DMS79 (cell line): ENCODE results near the gene ARPC3.
"Not testable (repeated sequence)": the region's sequence is repeated elsewhere in the genome, so short reads cannot be mapped to it uniquely, and the experiment has no call there.

Experiments
- DNase-seq: peaks from one replicate; lab custom pipeline; 2025; lab: John Stamatoyannopoulos, UW

ARPC3 gene

DNA sequence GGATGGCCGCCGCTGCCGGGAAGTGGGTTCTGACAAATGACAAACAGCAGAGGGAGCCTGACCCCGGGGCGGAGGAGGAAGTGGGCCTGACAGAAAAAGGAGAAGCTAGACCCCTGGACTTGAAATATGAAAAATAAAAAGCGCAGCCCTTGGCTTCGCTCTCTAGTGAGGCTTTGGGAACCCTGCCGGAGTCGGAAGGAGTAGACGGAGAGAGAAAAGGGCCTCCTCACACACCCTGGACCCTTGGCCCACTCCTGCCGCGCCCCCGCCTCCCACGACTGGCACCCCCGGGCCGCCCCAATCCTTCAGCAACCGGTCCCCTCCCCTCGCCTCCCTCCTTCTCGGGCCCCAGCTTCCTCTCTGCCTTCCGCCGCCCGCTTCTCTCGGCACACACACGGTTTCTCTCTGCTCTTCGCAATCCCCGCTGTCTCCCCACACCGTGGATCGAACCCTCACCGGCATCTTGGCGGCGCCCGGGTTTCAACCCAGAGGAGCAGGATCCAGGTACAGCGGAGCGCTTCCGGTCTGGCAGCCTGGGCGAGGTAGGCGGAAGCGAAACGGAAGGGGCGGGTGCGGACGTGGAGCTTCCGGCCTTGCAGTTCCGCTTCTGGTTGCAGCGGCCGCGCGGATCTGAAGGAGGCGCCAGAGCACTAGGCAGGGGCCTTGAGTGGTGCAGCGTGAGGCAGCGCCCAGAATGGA lies at the start of gene ARPC3:
Gene ARPC3 (minus strand): TSS at position 539 of the 699 bp plus-strand sequence. CDS start 77 bp downstream, at position 462.
- peak; percentile 90 for DNase-seq

DNA sequence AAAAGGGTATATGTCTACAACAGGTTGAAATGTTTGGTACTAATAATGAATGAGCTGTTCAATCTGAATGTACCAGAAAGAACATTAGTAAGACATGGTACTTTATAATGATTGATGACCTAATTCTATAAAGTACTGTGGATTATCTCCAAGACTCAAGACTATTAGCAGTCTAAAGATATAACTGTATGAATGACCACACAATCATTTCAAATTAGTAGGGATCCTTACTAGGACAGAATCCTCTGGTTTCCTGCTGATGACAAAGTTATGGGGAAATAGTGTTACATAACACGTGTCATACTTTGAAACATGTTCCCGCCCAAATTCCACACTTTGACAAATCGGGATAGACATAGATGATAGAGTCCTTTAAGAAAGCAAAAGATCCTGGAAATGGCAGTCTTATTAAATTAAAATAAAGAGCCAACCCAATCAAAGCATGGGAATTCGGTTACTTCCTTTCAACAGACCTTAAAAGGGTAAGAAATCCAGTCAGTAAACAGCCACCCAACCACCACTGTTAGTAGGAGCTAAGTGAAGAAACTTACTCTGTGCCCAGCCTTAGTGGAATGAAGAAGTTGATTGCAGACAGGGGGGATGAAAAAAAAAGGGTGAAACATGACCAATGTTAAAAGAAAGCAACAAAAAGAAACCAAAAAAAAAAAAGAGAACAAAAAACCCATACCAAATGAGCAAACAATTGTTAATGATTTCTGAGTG lies 49.0 kb upstream of the ARPC3 start:
- DNase-seq, result no peak

DNA sequence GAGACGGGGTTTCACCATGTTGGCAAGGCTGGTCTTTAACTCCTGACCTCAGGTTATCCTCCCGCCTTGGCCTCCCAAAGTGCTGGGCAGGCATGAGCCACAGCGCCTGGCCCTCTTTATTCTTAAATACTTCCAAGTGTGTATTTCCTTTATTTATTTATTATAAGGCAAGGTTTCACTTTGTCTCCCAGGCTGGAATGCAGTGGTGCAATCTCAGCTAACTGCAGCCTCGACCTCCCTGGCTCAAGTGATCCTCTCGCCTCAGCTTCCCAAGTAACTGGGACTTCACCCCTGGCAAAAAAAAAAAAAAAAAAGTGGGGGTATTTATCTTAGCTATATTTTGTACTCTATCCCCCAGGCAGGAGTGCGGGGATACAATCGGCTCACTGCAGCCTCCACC lies 25.3 kb upstream of the ARPC3 start:
- DNase-seq, result no peak

- peak; percentile 97 for DNase-seq
Observed at GRCh38 chr12:110468214-110469048, 18.3 kb upstream of the ARPC3 start, which contains the start of the genes FAM216A and GPN3. Gene FAM216A (plus strand): TSS chr12:110468845. CDS start chr12:110468876, 31 bp downstream. Gene GPN3 (minus strand): TSS chr12:110468257. CDS start chr12:110468203, 54 bp downstream.

DNA sequence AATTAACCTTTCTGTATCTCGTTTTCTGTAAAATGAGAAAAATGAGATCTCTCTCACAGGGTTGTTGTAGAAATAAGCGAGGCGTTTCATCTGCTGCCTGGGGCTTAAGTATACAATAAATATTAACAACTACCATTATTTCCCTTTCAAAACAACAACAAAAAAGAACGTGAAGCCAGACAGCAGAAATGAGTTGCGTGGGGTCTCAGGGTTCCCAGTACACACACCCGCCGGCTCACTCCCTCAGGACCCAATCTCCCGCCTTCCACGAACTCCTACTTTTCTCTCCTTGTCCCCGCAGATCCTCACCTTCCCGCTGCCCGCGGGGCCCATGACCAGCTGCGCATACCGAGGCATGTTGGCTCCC lies 17.7 kb upstream of the ARPC3 start:
- DNase-seq, result no peak

DNA sequence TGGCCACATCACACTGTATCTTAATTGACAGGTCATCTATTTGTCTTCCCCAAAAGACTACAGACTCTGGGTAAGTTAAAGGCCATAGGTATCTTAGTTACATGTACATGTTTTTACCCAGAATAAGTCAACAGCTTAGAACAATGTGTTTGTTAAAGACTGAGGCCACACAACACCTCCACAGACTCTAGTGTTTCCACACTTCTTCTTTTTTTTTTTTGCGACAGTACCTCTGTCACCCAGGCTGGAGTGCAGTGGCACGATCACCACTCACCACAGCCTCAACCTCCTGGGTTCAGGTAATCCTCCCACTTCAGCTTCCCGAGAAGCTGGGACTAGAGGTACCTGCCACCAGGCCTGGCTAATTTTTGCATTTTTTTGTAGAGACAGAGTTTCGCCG lies 16.7 kb upstream of the ARPC3 start:
- no peak for DNase-seq

- not testable (repeated sequence) for DNase-seq
Observed at GRCh38 chr12:110465765-110466164, 15.6 kb upstream of the ARPC3 start.

GRCh38 chr12:110465024-110465423 lies 14.9 kb upstream of the ARPC3 start:
- DNase-seq, result no peak

DNA sequence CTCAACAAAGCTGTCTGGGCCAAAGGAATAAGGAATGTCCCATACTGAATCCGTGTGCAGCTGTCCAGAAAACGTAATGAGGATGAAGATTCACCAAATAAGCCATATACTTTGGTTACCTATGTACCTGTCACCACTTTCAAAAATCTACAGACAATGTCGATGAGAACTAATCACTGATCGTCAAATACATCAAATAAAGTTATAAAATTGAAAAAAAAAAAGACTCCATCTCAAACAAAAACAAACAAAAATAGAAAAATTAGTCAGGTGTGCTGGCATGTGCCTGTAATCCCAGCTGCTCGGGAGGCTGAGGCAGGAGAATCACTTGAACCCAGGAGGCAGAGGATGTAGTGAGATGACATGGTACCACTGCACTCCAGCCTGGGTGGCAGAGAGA lies 11.1 kb upstream of the ARPC3 start:
- not testable (repeated sequence) for DNase-seq

DNA sequence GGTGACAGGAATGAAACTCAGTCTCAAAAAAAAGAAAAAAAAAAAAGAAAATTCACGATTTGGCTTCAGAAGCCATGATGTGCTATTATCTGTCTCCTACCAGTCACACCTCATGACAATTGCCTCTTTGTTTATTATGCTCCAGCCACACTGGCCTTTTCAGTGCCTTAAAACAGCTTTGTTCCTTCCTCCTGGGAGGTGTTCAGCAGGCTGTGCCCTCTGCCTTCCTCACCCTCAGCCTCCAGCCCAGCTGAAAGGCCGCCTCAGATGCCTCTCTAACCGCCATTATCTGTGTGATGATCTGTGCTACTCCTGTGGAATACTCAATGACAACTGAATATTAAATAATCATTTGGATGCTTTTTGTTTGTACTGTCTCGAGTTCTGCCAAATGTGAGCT lies 8.6 kb upstream of the ARPC3 start:
- no peak for DNase-seq

DNA sequence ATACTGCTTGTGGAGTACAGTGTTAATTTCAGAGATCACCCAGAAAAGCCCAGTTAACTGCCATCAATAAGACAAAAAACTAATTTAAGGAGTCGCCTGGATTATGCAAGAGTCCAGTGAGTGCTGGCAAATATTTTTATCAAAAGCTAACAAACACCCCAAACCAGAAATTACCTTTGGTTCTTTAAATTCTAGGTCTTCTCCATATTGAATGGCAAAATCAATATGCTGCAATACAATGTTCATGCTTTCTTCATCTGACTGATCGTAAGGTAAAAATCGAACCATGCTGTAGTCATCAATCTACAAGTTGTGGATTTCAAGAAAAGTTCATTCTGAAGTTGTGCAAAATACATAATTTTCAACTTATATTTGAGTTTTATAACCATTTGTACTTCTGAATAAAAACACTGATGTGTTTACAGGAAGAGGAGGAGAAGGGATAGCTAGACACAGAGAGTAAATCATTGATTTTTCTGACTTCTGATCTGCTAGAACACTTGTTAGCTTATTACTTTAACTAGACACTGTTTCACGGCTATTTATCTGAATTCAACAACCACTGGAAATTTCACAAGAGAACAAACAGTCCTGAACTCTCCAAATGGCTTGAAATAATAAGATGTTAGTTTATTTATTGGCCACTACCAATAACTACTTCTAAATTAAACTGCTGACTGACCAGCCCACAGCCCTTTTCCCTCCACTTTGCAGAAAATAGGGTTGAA lies 3.6 kb upstream of the ARPC3 start:
- no peak for DNase-seq

DNA sequence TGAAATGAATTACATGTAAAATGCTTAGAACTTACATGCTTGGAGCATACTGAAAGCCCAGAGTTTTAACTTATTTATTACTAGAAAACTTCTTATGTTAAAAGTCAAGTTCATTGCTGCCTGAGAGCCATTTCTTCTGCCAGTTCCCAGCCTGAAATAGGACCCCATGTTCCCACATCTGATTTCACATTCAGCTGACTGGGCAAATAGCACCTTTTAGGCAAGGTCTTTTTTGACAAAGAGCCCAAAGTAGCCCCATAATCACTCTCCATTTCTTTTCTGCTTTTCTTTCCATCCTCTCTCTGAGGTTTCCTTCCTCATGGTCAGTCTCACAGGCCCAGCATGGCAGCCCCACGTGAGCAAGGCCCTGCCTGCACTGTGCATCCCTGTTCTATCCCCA lies 1.1 kb upstream of the ARPC3 start:
- DNase-seq, result no peak

GRCh38 chr12:110444455-110444854 lies 5.7 kb downstream of the ARPC3 start:
- DNase-seq, result no peak

DNA sequence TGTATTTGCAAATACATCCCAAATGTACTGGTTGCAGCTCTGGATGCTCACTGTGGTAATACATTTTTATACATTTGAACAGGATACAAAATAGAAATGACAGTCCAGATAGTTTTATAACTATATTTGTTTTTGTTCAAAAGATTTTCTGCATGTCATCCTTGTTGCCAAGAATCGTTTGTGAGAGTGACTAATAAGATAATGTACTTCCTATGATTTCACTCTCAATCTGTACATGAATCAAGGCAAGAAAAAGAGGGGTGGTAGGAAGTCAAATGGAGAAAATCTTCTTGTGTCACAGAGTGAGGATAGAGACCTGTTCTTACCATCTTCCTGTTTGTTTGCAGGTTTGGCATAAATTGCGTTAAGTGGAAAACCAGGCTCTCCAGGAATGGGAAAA lies 13.9 kb downstream of the ARPC3 start:
- no peak for DNase-seq

GRCh38 chr12:110431957-110432587 lies 18.1 kb downstream of the ARPC3 start:
- DNase-seq, result no peak

GRCh38 chr12:110429676-110430075 lies 20.5 kb downstream of the ARPC3 start:
- DNase-seq, result not testable (repeated sequence)

DNA sequence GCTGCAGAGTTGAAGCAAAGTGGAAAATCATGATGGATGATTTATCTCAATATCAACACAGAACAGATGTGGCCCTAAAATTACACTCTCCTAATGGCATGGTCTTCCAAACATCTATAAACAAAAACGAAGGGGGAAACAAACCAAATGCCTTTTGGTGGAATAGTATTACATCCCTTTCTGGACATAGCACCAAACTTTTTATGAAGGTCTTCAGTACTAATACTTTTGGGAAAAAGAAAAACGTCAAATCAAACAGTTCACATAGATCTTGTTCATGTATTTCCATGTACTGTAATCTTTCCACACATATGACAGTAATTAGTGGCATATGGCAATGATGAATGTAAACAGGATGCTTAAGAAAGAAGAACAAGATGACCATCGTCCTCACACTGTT lies 23.7 kb downstream of the ARPC3 start:
- DNase-seq, result no peak

DNA sequence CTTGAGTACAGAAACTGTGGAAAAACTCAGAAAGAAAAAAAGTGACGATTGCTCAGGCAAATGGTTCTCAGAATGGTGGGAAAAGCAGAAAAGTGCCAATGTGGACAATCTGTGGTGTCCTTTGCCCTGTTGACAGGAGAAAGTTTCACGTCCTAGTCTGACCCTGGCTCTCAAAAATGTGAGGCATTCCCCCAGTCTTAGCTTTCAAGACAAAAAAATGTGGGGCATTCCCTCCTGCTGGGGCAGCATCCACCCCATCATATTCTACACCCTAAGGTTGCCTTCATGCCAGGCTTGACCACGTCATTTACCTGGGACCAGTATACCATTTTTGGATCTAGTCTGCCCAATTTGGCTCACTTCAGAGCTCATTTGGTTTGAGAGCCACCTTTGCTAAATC lies 25.9 kb downstream of the ARPC3 start:
- no peak for DNase-seq

- DNase-seq, result no peak
Observed at GRCh38 chr12:110421701-110422100, 28.4 kb downstream of the ARPC3 start.

GRCh38 chr12:110421159-110421661 lies 28.9 kb downstream of the ARPC3 start:
- no peak for DNase-seq

DNA sequence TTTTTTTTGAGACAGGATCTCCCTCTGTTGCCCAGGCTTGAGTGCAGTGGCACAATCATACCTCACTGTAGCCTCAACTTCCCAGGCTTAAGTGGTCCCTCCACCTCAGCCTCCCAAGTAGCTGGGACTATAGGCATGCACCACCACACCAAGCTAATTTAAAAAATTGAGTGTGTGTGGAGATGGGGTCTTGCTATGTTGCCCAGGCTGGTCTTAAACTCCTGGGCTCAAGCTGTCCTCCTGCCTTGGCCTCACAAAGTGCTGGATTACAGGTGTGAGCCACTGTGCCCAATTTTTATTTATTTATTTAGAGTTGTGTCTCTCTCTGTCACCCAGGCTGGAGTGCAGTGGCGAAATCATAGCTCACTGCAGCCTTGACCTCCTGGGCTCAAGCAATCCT lies 29.5 kb downstream of the ARPC3 start:
- not testable (repeated sequence) for DNase-seq
